ENCODE data around the gene AHRR. TPM values are rescaled to one million over a fixed set of nuclear protein-coding genes. Genes with fewer than 3 reads are reported as not detected.

The AHRR gene
- total and polyA plus RNA-seq, 9 of the 15 experiments (the other 6 are each of a cell fraction or from before 2014, with no cell fraction given): 0.06 to 1.6 (median 0.75) TPM; not detected in 1

GRCh38 chr5:434443-435146 is 113.1 kb downstream of the AHRR start:
- H3K4me1 ChIP-seq (replicated peaks in 1 of 2; ENCODE audit: control insufficient read depth in 2 of 2, insufficient read depth in 2 of 2, low read length in 2 of 2): peaks cover 0 to 54% of the 10 kb centered on the region in 2 experiments; a peak in 2 of 5 replicates
- CTCF ChIA-PET (ENCODE audit: low intra/inter-chr PET ratio): no interaction called here
- WGBS (ENCODE audit: insufficient coverage, low coverage, missing lambda C conversion rate): 7% methylated on average over 26 of the region's 26 CpGs
- ATAC-seq (no peak), FAIRE-seq (peak; percentile 35), DNase-seq (ENCODE audit: extremely low read depth in 1 of 4, low spot score in 3 of 4) (no peak)
- POLR2A ChIA-PET: interaction anchor here (1.0 kb wide), 2 partner anchors 11 to 13 kb away, joined by 3 to 4 read pairs; no protein-coding TSS in a partner anchor
- intact Hi-C loops (cut with micrococcal nuclease) (loop anchor here (5.0 kb wide), 1 partner anchor 247 kb away; no protein-coding TSS in a partner anchor), in situ Hi-C loops (cut with MboI) (loop anchor here (5.0 kb wide), 1 partner anchor 122 kb away; no protein-coding TSS in a partner anchor)
- no peak overlapping the region for H3K4me2 ChIP-seq (ENCODE audit: insufficient read depth, low read length)
- peaks cover 40 to 73% of the 10 kb centered on the region in 2 experiments for H3K27me3 ChIP-seq (ENCODE audit: control insufficient read depth in 2 of 2, insufficient read depth in 2 of 2, low read length in 2 of 2)
- H3K9me1 ChIP-seq (ENCODE audit: control insufficient read depth, insufficient read depth, low read length): no peaks in the 10 kb centered on the region
- no peak for TF ChIP-seq BRD9 (IDR thresholded peaks at IDR 0.05; ENCODE audit: low read depth, partially characterized antibody)
- no peak for TF ChIP-seq USF2 (CRISPR knock-in tag; IDR thresholded peaks at IDR 0.05)
- no peak for TF ChIP-seq GATA2 (CRISPR knock-in tag; IDR thresholded peaks at IDR 0.05)
- TF ChIP-seq NRF1 (conservative IDR thresholded peaks at IDR 0.05 in 1 of 2, IDR thresholded peaks at IDR 0.05 in 1 of 2): peak; percentile 64 to 66
- no peak overlapping the region for H3K27ac ChIP-seq (ENCODE audit: extremely low read depth, low read depth, low read length)
- no peak overlapping the region for H3K4me3 ChIP-seq
- no TSS peak for BruUV-seq (replicated peaks)
- no peaks in the 10 kb centered on the region; the same call in 1 of the 2 replicates for H4K20me1 ChIP-seq (replicated peaks; ENCODE audit: control insufficient read depth, insufficient read depth, low read length)
- H3K36me3 ChIP-seq (ENCODE audit: control insufficient read depth, insufficient read depth, low read length): no peaks in the 10 kb centered on the region
- H3K9me3 ChIP-seq (replicated peaks; ENCODE audit: control insufficient read depth, insufficient read depth, low read depth, low read length): no peaks in the 10 kb centered on the region
- H2AFZ ChIP-seq (ENCODE audit: low read depth, low read length): no peak overlapping the region
- peak overlapping the region in 1 of 2 experiments; percentile 17; a peak in 1 of 4 replicates for H3K9ac ChIP-seq (ENCODE audit: insufficient read depth in 1 of 2, low read depth in 2 of 2, low read length in 2 of 2)
- no peaks in the 10 kb centered on the region for H3K79me2 ChIP-seq (ENCODE audit: control insufficient read depth, insufficient read depth, low read length)
